Gastrocnemius medialis (tissue), 4 donors: ENCODE measurements around the gene CLEC3B. TPM values are rescaled to one million over a fixed set of nuclear protein-coding genes. Genes with fewer than 3 reads are reported as not detected.
"Not testable (repeated sequence)": the region's sequence is repeated elsewhere in the genome, so short reads cannot be mapped to it uniquely, and the experiment has no call there.

Experiments
- ATAC-seq, 2 donors: fragments of 150-250 bp; one replicate each; pipeline ENCODE4 v1.9.1; 2016
- DNase-seq, 2 donors: peaks; one replicate each; pipeline ENCODE4 v3.0.0-alpha.2; 2019
- H3K27ac ChIP-seq, 4 donors: fragments of 200-600 bp; sonication (generic); 1 replicate in 1 of 4; 2 replicates in 3 of 4; pipeline ENCODE4 v1.5.1; 2016 to 2018; ENCODE audit warnings: mild to moderate bottlenecking in 2 of 4, moderate library complexity in 1 of 4
- H3K27me3 ChIP-seq, 3 donors: fragments of 200-600 bp; sonication (generic) in 2 of 3; 1 replicate in 1 of 3; 2 replicates in 2 of 3; pipeline versions ENCODE4 v1.5.1 to v1.6.0; 2016 to 2019; ENCODE audit warnings: mild to moderate bottlenecking in 1 of 3, moderate library complexity in 1 of 3
- H3K36me3 ChIP-seq, 2 donors: fragments of 200-600 bp; sonication (generic) in 1 of 2; one replicate each; pipeline ENCODE4 v1.5.1; 2017 to 2018
- H3K4me1 ChIP-seq, 2 donors: fragments of 200-600 bp; sonication (generic) in 1 of 2; one replicate each; pipeline ENCODE4 v1.5.1; 2016 to 2017; ENCODE audit warnings: mild to moderate bottlenecking in 2 of 2
- H3K4me3 ChIP-seq, 4 donors: fragments of 200-600 bp; sonication (generic) in 3 of 4; 1 replicate in 1 of 4; 2 replicates in 3 of 4; pipeline ENCODE4 v1.5.1; 2016 to 2019; ENCODE audit warnings: mild to moderate bottlenecking in 2 of 4
- H3K9me3 ChIP-seq, 3 donors: fragments of 200-600 bp; sonication (generic) in 2 of 3; 1 replicate in 1 of 3; 2 replicates in 2 of 3; pipeline ENCODE4 v1.5.1; 2016 to 2019
- CTCF ChIP-seq, 5 experiments: fragments of 450-650 bp in 3 of 5; fragments of 200-600 bp in 2 of 5; sonication (generic) in 2 of 5; IDR thresholded peaks in 4 of 5; conservative IDR thresholded peaks in 1 of 5; 1 replicate in 4 of 5; 2 replicates in 1 of 5; pipeline ENCODE4 v1.5.1; 2016 to 2019; ENCODE audit warnings: antibody characterized with exemption in 5 of 5, mild to moderate bottlenecking in 3 of 5, moderate library complexity in 3 of 5
- POLR2A ChIP-seq, 2 donors: fragments of 450-650 bp; IDR thresholded peaks; one replicate each; pipeline ENCODE4 v1.6.1; 2017; ENCODE audit warnings: antibody characterized with exemption in 2 of 2, mild to moderate bottlenecking in 2 of 2, moderate library complexity in 2 of 2
- in situ Hi-C, 4 donors: fragments of 200-750 bp; cut with MboI; loops; one replicate each; pipeline versions ENCODE4 v1.15.0 to v1.8.0; 2017; ENCODE audit warnings: low sequenced_read_pairs in 4 of 4
- intact Hi-C: fragments of 100-400 bp; cut with DNase I; formaldehyde crosslinking; loops from one replicate; pipeline ENCODE4 v1.15.1; 2023; ENCODE audit warnings: low total_unique reads
- total RNA-seq, 4 donors: library from RNA; depleted of rRNA; stranded (reverse); fragments of >200 nt; gene quantifications; one replicate each; pipeline versions ENCODE4 v1.1.0 to v1.2.3, GENCODE V29; 2016

CLEC3B gene
- total RNA-seq, 4 donors from 2014 or later = 14.5 to 23.4 (median 20.7) TPM

GRCh38 chr3:45043728-45044299 lies 17.7 kb downstream of the CLEC3B start:
- no peak for DNase-seq
- H3K4me1 ChIP-seq = peaks cover 0 to 18% of the 10 kb centered on the region in 2 donors
- no peak for TF ChIP-seq POLR2A (IDR thresholded peaks at IDR 0.05)
- TF ChIP-seq CTCF (IDR thresholded peaks at IDR 0.05 in 4 of 5, conservative IDR thresholded peaks at IDR 0.05 in 1 of 5) = no peak
- no peak overlapping the region for H3K27ac ChIP-seq
- intact Hi-C loops = no loop called here
- H3K36me3 ChIP-seq = no peaks in the 10 kb centered on the region
- H3K27me3 ChIP-seq = no peaks in the 10 kb centered on the region
- no peaks in the 10 kb centered on the region for H3K9me3 ChIP-seq
- in situ Hi-C loops = loop anchor here (5.0 to 25.0 kb wide), 7 partner anchors 158 to 618 kb away; no protein-coding TSS in a partner anchor
- no peak overlapping the region for H3K4me3 ChIP-seq
- ATAC-seq = no peak

- no peak overlapping the region for H3K4me3 ChIP-seq
- TF ChIP-seq CTCF (IDR thresholded peaks at IDR 0.05 in 4 of 5, conservative IDR thresholded peaks at IDR 0.05 in 1 of 5) (no peak), POLR2A (IDR thresholded peaks at IDR 0.05) (no peak)
- no peaks in the 10 kb centered on the region for H3K9me3 ChIP-seq
- no peaks in the 10 kb centered on the region for H3K36me3 ChIP-seq
- no peaks in the 10 kb centered on the region for H3K4me1 ChIP-seq
- intact Hi-C loops (no loop called here), in situ Hi-C loops (loop anchor here (10.0 to 25.0 kb wide), 4 partner anchors 439 to 614 kb away; no protein-coding TSS in a partner anchor)
- ATAC-seq = peak; percentile 55
- no peak for DNase-seq
- no peaks in the 10 kb centered on the region for H3K27me3 ChIP-seq
- H3K27ac ChIP-seq = no peak overlapping the region
Observed at GRCh38 chr3:45048244-45048643, 22.1 kb downstream of the CLEC3B start.

GRCh38 chr3:45049807-45050206 lies 23.7 kb downstream of the CLEC3B start:
- intact Hi-C loops (no loop called here), in situ Hi-C loops (loop anchor here (10.0 to 25.0 kb wide), 4 partner anchors 437 to 612 kb away; no protein-coding TSS in a partner anchor)

GRCh38 chr3:45051685-45052084 lies 25.6 kb downstream of the CLEC3B start:
- no peak for DNase-seq
- no peaks in the 10 kb centered on the region for H3K27me3 ChIP-seq
- no peaks in the 10 kb centered on the region for H3K9me3 ChIP-seq
- TF ChIP-seq CTCF (IDR thresholded peaks at IDR 0.05 in 4 of 5, conservative IDR thresholded peaks at IDR 0.05 in 1 of 5) (no peak), POLR2A (IDR thresholded peaks at IDR 0.05) (no peak)
- H3K36me3 ChIP-seq = no peaks in the 10 kb centered on the region
- peaks cover 20 to 28% of the 10 kb centered on the region in 2 donors for H3K4me1 ChIP-seq
- intact Hi-C loops (no loop called here), in situ Hi-C loops (no loop called here)
- no peak overlapping the region for H3K27ac ChIP-seq
- ATAC-seq = no peak
- no peak overlapping the region for H3K4me3 ChIP-seq

More at GRCh38 chr3:45049807-45050206, 23.7 kb downstream of the CLEC3B start:
- no peak for TF ChIP-seq CTCF (IDR thresholded peaks at IDR 0.05 in 4 of 5, conservative IDR thresholded peaks at IDR 0.05 in 1 of 5)
- ATAC-seq = no peak
- H3K27me3 ChIP-seq = no peaks in the 10 kb centered on the region
- H3K9me3 ChIP-seq = no peaks in the 10 kb centered on the region
- no peaks in the 10 kb centered on the region for H3K36me3 ChIP-seq
- H3K27ac ChIP-seq = no peak overlapping the region
- no peak for DNase-seq
- H3K4me3 ChIP-seq = no peak overlapping the region
- H3K4me1 ChIP-seq = peaks cover 10 to 13% of the 10 kb centered on the region in 2 donors

GRCh38 chr3:45053805-45054195 lies 27.7 kb downstream of the CLEC3B start:
- H3K27me3 ChIP-seq, H3K4me3 ChIP-seq, intact Hi-C loops, H3K36me3 ChIP-seq, H3K27ac ChIP-seq, H3K9me3 ChIP-seq, in situ Hi-C loops, DNase-seq, ATAC-seq: not testable (repeated sequence)
- peaks cover 28 to 37% of the 10 kb centered on the region in 2 donors for H3K4me1 ChIP-seq
